ENCODE measurements around the gene HOXB2. TPM values are rescaled to one million over a fixed set of nuclear protein-coding genes. Genes with fewer than 3 reads are reported as not detected.

Gene HOXB2
- total and polyA plus RNA-seq, 2 experiments from 2014 or later, result not detected

- TF ChIP-seq ZNF462 (CRISPR knock-in tag; IDR thresholded peaks at IDR 0.05) (no peak), NANOG (IDR thresholded peaks at IDR 0.05; ENCODE audit: borderline replicate concordance) (no peak), JUNB (IDR thresholded peaks at IDR 0.05; ENCODE audit: unreplicated experiment) (no peak), ZNF331 (CRISPR knock-in tag; IDR thresholded peaks at IDR 0.05; ENCODE audit: low read depth) (no peak), REST (IDR thresholded peaks at IDR 0.05; ENCODE audit: unreplicated experiment) (no peak), EZH2 (IDR thresholded peaks at IDR 0.05; ENCODE audit: low read depth, unreplicated experiment) (no peak), STAT1 (IDR thresholded peaks at IDR 0.05; ENCODE audit: unreplicated experiment) (no peak)
These were observed 24.3 kb upstream of the HOXB2 start (continued) for GRCh38 chr17:48569240-48569582.

All from GM23338 (cell line).